Adipose tissue (tissue), 3 donors: ENCODE results near the gene NSF. TPM values are rescaled to one million over a fixed set of nuclear protein-coding genes. Genes with fewer than 3 reads are reported as not detected.
"Not testable (repeated sequence)": the region's sequence is repeated elsewhere in the genome, so short reads cannot be mapped to it uniquely, and the experiment has no call there.

Source experiments
- H3K27ac ChIP-seq: one replicate; pipeline ENCODE4 v1.5.1; 2013; ENCODE audit warnings: low read depth, low read length
- WGBS, 3 donors: extraction: QIAGEN DNeasy Blood & Tissue Kit; methylation state at CpG; one replicate each; pipeline ENCODE4 v1.1.7; 2013; 5-methylcytosine and 5-hydroxymethylcytosine counted together
- polyA plus RNA-seq, 3 donors: library from polyadenylated mRNA; stranded (reverse); fragments of 200-250 nt; gene quantifications; one replicate each; pipeline ENCODE4 v1.2.3, GENCODE V29; 2013
- donor health status: healthy with polysubstance abuse.
- donor health status: Bipolar disorder and iron deficiency.
- donor health status: healthy.

NSF gene
- polyA plus RNA-seq, 3 donors = 13.5 to 14.7 (median 14.5) TPM

GRCh38 chr17:46787478-46787877 is 197.0 kb downstream of the NSF start:
- H3K27ac ChIP-seq = no peak overlapping the region
- WGBS, 3 donors = 94 to 97% (median 94%) methylated on average over 13 of the region's 13 CpGs

DNA sequence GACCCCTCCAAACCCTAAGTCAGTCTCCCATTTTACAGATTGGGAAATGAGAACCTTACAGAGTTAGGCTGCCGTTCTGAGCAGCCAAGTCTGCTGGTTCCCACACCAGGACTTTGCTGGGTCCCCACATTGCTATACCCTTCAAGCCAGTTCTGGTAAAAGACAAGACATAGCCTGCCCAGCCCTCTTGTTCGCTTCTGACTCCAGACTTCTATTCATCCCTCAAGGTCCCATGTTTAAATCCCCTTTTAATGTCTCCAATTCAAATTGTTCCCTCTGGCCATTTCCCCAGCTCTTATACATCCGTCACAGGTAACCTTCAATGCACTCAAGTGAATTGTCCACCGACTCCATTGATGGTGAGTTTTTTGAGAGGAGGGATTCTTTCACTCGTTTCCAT is 197.8 kb downstream of the NSF start:
- H3K27ac ChIP-seq = no peak overlapping the region
- 90 to 93% (median 91%) methylated on average over 5 of the region's 5 CpGs for WGBS, 3 donors

DNA sequence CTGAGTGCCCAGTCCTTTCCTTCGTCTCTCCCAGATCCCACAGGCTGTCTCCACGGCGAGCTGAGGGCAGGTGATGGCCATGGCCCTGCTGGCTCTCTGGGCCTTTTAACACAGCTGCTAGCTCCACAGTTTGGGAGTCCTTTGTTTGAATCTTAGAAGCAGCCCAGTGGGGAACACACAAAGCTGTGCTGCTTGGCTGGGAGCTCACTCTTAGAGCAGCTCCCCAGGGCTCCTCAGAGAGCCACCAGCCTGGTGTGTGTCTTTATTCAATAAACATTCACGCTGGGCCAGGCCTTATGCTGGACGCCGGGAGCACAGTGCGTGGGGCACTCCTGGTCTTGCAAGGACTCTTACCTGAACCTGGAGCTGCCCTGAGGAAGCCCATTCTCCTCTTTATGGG is 198.3 kb downstream of the NSF start:
- 90 to 96% (median 93%) methylated on average over 7 of the region's 7 CpGs for WGBS, 3 donors
- H3K27ac ChIP-seq = no peak overlapping the region

GRCh38 chr17:46789610-46790009 is 199.1 kb downstream of the NSF start:
- H3K27ac ChIP-seq = no peak overlapping the region
- WGBS, 3 donors = 83 to 93% (median 92%) methylated on average over 6 to 8 of the region's 8 CpGs

DNA sequence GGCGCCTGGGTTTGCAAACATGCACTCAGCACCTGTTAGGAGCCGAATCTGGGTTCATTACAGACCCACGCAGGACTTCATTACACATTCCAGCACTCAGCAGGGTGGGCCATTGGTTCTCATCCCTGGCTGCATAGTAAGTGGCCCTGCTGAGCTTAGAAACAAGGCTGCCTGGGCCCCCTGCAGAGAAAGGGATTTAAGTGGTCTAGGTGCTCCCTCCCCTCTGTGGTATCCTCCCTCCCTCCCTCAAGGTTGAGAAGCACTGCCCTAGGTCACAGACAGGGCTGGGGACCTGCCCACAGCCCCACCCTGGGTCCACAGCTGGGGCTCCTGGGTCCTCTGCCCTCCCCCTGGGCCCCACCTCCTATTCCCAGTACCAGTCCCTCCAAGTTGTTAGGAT is 199.7 kb downstream of the NSF start:
- WGBS, 3 donors = 67 to 75% (median 68%) methylated on average over 3 of the region's 3 CpGs

GRCh38 chr17:46791531-46791930 is 201.1 kb downstream of the NSF start:
- WGBS, 3 donors = 73 to 78% (median 74%) methylated on average over 5 of the region's 5 CpGs
- no peak overlapping the region for H3K27ac ChIP-seq

More for the DNA sequence above, 199.7 kb downstream of the NSF start:
- H3K27ac ChIP-seq = no peak overlapping the region

GRCh38 chr17:46792071-46792470 is 201.6 kb downstream of the NSF start:
- 78 to 83% (median 82%) methylated on average over 4 of the region's 4 CpGs for WGBS, 3 donors
- H3K27ac ChIP-seq = no peak overlapping the region

DNA sequence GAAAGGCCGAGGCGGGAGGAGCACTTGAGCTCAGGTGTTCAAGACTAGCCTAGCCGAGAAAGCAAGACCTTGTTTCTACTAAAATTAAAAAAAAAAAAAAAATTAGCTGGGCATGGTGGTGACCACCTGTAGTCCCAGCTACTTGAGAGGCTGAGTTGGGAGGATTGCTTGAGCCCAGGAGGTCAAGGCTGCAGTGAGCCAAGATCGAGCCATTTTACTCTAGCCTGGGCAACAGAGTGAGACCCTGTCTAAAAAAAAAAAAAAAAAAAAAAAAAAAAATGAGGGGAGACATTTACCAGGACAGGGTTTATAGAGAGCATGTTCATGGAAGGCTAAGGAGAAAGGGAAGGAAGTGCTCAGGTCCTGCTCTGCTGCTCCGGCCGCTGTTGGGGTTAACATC is 202.6 kb downstream of the NSF start:
- H3K27ac ChIP-seq = not testable (repeated sequence)
- WGBS, 3 donors = 79 to 89% (median 81%) methylated on average over 6 of the region's 6 CpGs

DNA sequence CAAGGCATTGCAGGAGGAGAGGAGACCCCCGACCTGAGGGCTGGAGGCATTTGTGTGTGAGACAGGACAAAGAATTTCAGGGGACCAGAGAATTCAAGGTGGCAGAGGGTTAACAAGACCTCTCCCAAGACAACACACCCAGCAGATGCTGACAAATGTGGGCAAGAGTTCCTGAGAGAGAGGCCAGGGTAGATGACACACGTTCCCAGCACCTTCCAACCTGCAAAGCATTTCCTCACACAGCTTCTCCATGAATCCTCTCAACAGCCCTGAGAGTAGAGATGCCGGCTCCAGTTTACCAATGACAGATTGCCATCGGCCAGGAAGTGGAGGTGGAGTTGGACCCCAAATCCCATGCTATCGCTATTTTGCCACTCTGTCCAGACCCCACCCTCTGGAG is 203.1 kb downstream of the NSF start:
- 56 to 62% (median 61%) methylated on average over 5 of the region's 5 CpGs for WGBS, 3 donors
- no peak overlapping the region for H3K27ac ChIP-seq

- H3K27ac ChIP-seq = no peak overlapping the region
- 67 to 79% (median 69%) methylated on average over 5 of the region's 5 CpGs for WGBS, 3 donors
Measured at GRCh38 chr17:46794318-46794717, 203.8 kb downstream of the NSF start.

DNA sequence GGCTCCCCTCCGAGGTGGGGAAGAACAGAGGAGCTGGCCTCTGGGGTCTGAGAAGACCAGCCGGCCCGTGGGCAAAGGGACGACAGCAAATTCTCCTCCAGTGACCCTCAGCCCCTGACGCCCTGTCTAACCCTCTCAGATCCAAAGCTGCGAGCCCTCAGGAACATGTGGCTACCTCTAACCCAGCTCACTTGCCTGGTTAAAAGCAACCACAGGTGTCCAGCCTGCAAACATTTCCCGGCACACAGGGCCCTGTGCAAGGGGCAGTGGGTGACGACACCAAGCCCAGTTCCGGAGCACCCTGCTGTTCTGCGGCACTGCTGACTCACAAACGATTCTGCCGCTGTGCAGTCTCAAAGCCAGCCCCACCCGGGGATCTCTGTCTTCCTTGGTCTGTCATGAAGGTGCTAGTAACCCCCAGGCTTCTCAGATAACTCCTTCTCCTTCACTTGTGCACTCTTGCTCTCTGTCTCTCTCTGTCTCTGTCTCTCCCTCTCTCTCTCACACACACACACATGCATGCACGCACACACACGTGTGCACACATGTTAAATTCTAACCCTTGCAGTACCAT is 205.0 kb downstream of the NSF start:
- WGBS, 3 donors = 60 to 71% (median 69%) methylated on average over 14 to 15 of the region's 15 CpGs
- no peak overlapping the region for H3K27ac ChIP-seq

- no peak overlapping the region for H3K27ac ChIP-seq
- 59 to 67% (median 65%) methylated on average over 3 of the region's 3 CpGs for WGBS, 3 donors
Measured at GRCh38 chr17:46796084-46796483, 205.6 kb downstream of the NSF start.

DNA sequence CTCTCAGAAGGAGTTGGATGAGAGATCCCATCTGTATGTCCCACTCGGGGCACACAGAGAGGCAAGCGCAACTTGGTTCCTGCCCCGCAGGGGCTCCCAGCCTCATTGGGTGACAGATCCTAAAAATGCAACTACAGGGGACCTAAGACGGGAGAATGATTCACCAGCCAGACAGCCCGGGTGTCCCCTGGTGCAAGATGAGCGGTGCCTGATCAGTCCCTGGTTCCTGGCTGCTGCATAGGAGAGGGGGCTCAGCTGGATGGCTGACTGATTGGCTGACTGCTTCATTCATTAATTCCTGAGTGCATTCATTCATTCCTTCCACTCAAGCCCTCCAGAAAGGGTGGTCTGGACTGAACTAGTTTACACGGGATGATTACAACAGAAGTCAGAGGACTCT is 206.1 kb downstream of the NSF start:
- no peak overlapping the region for H3K27ac ChIP-seq
- 73 to 78% (median 74%) methylated on average over 7 of the region's 7 CpGs for WGBS, 3 donors

DNA sequence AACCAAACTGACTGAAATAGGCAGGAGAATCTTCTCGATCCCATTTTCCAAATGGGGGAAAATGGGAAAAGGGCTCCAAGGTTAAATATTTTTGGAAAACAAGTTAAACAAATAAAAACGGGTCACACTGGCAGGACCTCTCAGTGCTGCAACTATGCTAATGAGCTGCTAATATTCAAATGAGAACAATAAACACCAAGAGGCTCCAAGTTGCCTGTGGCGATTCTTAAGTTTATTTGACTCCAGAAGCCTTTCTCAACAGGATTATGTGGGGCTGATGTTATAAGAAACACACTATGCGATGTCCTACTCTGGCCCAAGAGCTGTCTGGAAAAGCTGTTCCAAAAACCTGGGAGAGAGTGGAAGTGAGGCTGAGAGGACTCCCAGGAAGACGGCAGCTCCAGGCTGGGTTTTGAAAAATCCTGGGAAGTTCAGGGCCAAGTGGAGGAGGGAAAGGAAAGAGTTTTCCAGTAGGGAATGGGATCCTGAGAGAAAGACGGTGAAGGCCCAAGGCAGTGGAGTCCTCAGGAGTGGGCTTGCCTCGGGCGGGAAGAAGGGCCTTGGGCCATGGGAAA is 206.6 kb downstream of the NSF start:
- no peak overlapping the region for H3K27ac ChIP-seq
- WGBS, 3 donors = 70 to 76% (median 72%) methylated on average over 8 of the region's 8 CpGs

DNA sequence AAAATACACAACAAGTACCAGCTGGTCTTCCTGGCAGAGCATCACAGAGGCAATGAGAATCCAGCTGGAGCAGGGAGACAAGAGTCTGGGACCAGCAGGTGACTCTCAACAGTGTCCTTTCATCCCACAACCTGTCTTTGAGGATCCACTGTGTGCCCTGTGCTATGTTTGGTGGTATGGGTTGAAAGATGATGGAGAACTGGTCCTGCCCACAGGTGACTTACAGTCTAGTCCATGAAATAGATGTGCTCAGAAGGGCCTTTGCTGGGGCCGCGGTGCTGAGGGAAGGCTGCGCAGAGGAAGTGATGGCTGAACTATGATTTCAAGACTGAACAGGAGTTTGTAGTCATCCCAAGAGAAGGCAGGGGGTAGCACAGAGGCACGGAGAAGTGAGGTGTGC is 210.1 kb downstream of the NSF start:
- no peak overlapping the region for H3K27ac ChIP-seq
- 94 to 99% (median 95%) methylated on average over 4 of the region's 4 CpGs for WGBS, 3 donors

- 64 to 83% (median 73%) methylated on average over 7 of the region's 7 CpGs for WGBS, 3 donors
- no peak overlapping the region for H3K27ac ChIP-seq
Measured at GRCh38 chr17:46802800-46803199, 212.3 kb downstream of the NSF start.

DNA sequence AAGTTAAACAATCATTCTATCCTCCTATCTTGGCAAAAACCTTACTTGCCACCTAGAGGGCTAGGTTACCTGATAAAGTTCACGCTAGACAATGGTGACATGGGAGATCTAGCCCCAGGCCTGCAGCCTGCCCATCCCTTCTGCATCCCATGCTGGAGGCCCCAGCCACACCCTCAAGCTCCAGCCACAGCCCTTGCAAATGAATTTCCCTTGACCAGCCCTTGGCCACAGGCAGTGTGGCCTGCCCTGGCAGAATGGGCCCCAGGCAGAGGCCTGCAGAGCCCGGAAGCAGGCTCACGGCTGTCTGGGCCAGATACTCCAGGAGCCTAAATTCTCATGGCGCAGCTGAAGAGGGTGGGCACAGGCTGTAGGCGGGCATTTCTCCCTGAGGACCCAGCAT is 213.1 kb downstream of the NSF start:
- 91 to 99% (median 96%) methylated on average over 5 of the region's 5 CpGs for WGBS, 3 donors
- no peak overlapping the region for H3K27ac ChIP-seq

- WGBS, 3 donors = 88 to 96% (median 95%) methylated on average over 6 of the region's 6 CpGs
- H3K27ac ChIP-seq = no peak overlapping the region
Measured at GRCh38 chr17:46805771-46806170, 215.3 kb downstream of the NSF start.
